COR-L47 (cell line): ENCODE measurements around the gene RBM6.
"Not testable (repeated sequence)": the region's sequence is repeated elsewhere in the genome, so short reads cannot be mapped to it uniquely, and the experiment has no call there.

Experiments used
- DNase-seq: peaks from one replicate; lab custom pipeline; 2025; lab: John Stamatoyannopoulos, UW

The RBM6 gene

DNA sequence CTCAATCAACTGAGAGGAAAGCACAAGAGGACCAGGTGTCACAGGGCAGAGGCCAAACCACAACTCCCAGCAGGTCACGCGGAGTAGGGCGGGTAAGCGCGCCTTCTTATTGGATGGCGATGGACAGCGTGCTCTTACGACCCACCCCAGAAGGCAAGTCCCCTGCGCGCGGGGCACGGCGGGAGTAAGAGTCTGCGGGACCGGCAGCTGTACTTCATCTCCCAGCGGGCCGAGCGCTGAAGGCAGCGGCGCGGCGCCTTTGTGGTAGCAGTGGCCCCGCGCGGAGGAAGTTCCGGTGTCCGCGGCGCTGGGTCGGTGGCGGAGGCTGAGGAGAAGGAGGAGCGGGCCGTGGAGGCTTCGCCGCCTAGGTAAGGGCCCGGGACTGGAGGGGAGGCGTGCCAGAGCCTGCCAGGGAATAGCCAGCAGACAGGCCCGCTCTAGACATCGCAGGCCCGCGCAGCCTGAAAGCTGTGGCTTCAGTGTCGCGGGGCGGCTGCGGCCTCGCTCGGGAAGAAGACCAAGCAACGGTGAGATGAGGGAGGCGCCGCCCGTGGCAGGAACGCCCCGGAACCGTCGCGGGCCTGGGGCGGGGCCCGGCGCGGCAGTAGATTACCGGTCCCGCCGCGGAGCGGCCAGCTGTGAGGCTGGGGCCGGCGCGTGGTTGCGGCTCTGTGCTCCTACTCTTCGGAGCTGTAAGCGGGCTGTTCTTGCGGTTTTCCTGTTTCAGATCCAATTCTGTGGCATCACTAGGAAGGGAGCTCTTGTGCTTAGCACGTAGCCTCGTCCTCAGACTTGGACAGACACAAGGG, at the start of gene RBM6:
Gene RBM6 (plus strand): TSS at position 293 of the 809 bp plus-strand sequence. CDS start 22,492 bp downstream, outside the sequence.
- DNase-seq: peak; percentile 81

DNA sequence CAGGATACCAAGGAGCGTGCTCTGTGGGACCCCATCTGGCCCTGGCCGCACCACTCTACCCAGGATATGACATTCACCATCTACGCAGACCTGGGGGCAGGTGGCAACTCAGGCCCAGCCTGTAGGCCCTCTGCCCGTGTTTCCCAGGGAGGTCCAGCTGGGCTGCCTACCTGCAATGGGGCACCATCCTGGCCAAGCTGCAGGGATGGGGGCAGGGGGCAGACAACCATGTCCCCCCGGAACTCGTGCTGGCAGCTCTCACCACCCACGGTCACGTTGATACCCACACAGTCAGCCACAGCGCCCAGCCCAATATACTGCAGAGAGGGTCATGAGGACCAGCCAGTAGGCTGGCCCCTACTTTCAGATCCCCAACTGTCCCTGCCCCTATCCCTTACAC, 44.2 kb upstream of the RBM6 start:
- DNase-seq: no peak

DNA sequence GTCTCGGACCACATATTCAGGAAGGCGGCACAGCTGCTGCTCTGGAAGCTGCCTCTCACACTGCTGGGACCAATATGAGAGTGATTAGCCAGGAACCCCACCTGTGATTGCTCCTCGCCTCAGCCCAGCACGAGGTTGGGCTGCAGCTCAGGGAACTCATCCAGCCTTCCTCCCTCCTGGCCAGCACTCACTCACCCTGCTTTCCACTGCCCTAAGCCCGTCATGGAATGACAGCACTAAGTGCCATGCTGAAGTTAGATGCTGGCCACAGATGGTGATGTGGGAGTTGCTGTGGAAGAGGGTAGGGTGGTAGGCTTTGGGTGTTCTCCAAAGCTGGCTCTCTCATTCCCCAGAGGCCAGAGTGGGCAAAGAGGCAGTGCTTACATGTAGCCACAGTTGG, 43.6 kb upstream of the RBM6 start:
- no peak for DNase-seq

- DNase-seq: no peak
Observed at GRCh38 chr3:49898991-49899390, 41.0 kb upstream of the RBM6 start.

GRCh38 chr3:49899815-49900214, 40.1 kb upstream of the RBM6 start:
- DNase-seq: no peak

DNA sequence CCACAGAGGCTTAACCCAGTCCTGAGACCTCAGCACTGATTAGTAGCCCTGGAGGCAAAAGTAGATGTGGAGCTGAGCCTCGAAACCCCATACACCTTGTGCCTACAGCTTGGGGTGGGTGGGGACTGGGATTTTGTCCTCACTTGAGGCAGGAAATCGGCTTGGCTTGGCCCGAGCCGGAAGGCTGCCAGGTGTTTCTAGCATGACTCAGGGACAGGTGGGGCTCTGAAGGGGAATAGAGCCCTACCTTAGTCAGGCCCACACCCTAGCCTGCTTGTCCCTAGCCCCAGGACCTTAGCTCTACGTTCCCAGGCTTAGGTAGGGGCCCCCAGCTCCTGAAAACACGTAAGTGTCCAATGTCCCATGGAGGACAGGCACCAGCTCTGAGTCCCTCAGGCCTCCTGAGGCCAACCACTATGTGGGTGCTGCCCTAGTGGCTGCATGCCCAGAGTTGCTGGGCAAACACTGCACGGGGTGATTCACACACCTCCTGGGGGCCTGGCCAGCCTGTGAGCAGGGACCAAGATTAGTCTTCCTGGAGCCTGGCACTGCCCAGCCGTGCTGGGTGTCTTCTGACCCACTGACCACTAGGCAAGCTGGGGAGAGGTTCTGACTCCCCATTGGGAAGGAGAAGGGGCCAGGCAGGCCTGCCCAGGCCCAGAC, 39.3 kb upstream of the RBM6 start:
- peak; percentile 19 for DNase-seq

DNA sequence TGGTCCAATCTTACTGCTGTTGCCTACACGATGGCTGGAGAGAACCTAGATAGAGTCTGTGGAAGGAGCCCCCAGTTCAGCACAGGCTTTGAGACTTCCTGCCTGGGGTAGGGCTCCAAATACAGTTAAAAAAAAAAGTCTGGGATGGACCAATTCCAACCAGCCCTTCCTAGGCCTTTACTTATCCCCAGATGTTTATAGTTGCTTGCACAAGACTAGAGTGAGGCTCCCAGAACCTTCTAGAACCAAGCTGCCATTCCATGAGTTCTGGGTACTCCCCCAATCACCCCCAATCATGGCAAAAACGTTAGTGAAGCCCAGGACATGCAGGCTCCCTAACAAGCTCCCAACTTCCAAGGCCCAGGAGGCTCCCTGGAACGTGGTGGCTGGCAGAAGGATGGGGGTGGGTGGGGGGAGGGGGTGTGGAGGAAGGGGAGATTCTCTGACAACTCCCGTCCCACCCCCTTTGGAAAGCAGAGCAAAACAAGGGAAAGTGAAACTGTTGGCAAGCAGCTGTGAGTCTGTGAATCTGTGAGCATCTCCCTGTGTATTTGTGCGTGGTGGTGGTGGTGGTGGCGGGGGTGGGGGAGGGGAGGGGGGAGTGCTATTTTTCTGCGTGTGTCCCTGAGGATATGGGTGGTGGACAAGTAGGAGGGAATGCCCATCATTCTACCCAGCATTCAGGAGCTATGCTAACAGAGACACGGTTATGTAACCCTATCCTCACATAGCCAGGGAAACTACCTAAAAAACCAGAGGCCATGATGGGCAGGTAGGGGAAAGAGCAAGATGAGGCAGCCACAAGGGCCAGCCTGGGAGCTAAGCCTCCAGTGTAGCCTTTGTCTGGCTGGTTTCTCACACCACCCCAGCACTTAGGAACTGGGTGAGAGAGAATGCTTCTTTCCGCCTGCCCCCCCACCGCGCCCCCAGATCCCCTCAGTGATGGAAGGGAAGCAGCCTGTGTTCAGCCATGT, 38.3 kb upstream of the RBM6 start:
- DNase-seq: no peak

GRCh38 chr3:49902511-49903345, 37.2 kb upstream of the RBM6 start:
- DNase-seq: no peak

DNA sequence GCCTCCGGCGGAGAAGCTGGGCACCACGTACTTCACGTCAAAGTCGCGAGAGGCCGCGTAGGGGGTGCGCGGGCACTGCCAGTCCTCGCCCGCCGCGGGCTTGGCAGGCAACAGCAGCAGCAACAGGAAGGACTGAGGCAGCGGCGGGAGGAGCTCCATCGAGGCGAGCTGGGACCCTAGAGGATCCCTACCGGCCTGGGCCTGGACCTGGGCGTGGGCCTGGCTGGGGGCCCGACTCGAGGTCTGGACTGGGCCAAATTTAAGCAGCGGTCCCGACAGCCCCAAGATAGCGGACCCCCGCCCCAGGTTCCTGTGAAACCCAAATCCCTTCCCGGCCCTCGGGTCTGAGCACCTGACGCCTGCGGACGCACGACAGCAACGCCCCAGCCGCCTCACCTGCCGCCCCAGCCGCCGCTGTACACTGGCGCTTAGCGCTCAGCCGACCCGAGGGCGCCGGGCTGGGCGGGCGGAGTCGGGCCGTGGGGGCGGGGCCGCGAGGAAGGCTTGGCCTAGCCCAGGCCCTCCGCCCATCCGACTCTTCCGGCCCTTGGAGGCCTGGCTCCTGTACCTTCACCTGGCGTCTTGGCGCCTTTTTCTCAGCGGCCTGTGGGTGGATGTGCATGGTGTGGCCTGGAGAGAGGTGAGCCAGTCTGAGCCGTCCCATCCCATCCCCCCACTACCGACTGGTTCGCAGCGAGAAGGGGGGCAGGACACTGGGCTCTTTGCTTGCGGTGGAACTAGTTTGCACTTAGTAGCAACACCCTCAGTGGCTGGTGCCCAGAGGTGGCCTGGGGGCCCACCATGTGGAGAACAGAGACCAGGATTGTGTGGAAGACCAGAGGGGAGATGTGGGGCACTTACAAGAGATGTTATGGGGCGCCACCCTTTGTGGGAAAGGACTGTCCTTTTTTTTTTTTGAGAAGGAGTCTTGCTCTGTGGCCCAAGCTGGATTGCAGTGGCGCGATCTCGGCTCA, 36.2 kb upstream of the RBM6 start, which contains the start of gene MST1R:
Gene MST1R (minus strand): TSS at position 423 of the 974 bp plus-strand sequence. CDS start 264 bp downstream, at position 159.
- DNase-seq: peak; percentile 63

DNA sequence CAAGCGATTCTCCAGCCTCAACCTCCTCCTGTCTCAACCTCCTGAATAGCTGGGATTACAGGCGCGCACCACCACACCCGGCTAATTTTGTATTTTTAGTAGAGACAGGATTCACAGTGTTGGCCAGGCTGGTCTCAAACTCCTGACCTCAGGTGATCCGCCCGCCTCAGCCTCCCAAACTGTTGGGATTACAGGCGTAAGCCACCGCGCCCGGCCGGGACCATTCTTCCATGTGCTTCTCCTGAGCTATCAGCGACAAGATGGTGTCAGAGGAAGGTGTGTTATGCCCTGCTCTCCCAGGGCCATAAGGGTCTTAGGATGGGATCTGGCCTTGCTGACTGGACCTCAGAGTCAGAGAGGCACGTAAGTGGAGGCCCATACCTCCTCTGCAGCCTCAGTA, 35.5 kb upstream of the RBM6 start:
- not testable (repeated sequence) for DNase-seq

GRCh38 chr3:49906073-49906743, 33.7 kb upstream of the RBM6 start:
- DNase-seq: peak; percentile 25

DNA sequence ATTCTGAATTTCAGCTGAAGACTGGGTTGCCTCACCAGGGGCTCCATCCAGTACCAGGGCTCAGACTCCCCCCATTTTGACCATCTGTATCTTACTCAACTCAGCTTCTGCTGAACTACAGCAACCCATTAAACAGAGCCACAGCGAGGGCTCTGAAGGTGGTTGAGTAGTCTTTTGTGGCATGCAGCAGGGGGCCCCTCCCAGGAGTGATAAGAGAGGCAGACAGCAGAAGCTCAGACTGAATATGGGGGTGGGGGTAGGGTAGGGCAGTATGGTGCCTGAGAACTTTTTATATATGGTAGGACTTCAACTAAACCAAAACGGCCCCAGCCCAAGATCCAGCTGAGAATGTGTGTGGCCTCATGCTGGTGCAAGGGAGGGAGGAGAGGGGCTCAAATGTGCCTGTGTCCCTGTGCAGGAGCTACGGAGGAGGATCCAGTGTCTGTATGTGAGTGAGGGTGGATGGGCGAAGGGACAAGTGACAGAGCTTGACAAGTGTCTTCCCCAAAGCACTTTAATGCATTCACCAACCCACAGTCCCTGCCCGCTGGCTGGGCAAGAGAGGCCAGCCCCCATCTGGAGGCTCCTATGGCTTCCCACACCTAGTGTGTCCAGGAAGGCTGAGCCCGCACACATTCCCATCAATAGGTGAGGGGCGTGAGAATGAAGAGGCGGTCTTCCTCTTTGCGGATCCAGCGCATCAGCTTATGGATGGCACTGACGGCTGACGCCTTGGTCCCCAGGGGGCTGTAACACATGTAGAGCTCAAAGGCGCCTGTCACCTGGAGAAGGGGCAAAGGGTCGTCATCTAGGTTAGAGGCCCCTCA, 31.4 kb upstream of the RBM6 start:
- no peak for DNase-seq

- DNase-seq: no peak
Observed at GRCh38 chr3:49910409-49911123, 29.4 kb upstream of the RBM6 start.

- DNase-seq: no peak
Observed at GRCh38 chr3:49911124-49911420, 28.9 kb upstream of the RBM6 start.

DNA sequence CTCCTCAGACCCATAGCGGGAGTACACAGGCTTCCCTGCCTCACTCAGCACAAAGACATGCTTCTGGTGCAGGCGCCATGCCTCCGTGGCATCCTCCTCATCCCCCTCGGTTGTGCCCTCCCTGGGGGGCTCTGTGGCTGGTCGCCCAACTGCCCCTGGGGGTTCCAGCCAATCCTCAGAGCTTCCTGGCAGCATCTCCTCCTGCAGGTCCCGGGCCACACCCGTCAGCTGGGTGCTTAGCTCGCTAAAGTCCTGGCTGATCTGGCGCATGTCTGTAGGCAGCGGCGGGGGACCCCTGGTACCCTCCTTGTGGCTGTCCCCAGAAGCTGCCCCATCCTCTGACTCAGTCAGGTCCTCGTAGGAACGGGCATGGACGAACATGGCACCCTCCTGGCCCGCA, 28.3 kb upstream of the RBM6 start:
- DNase-seq: no peak

DNA sequence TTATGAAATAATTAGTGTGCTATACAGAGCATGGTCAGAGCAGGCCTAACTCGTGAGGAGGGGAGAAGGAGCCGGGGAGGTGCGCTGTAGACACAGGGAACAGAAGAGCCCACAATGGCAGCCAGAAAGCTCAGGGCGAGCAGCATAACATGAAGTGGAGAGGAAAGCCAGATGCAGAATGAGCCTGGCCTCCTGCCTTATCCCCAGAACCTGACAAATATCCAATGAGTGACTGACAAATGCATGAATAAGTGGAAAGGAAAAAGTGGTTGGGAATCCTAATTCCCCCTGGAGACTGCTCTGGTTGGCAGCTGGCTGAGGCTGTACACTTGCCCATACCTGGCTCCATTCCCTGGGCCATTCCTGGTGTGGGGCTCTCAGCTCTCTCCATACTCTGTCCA, 27.1 kb upstream of the RBM6 start:
- DNase-seq: no peak

DNA sequence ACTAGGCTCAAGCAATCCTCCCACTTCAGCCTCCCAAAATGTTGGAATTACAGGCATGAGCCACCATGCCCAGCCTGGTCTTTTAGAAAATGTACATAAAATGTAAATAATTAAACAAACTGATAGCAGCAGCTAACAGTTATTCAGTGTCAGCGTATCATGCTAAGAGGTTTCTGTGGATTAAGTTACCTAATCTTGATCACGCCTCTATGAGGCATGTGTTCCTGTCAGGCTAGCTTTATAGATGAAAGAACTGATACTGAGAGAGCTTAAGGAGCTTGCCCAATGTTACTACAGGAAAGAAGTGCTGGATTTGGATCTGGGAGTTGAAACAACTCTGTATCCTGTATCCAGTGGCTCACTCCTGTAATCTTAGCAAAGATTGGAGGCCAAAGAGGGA, 25.0 kb upstream of the RBM6 start:
- no peak for DNase-seq

GRCh38 chr3:49916686-49917085, 23.3 kb upstream of the RBM6 start:
- DNase-seq: no peak
